Mammary epithelial cell (primary cell): ENCODE data around the gene NPIPB2.
"Not testable (repeated sequence)": the region's sequence is repeated elsewhere in the genome, so short reads cannot be mapped to it uniquely, and the experiment has no call there.

Experiments used
- EZH2 ChIP-seq: IDR thresholded peaks from 2 replicates; pipeline ENCODE4 v1.6.1; 2012; ENCODE audit warnings: low read length, inconsistent platforms, borderline replicate concordance
- TF ChIP-seq, protein P1 (sequence below), 2 donors: IDR thresholded peaks in 1 of 2; conservative IDR thresholded peaks in 1 of 2; 2 replicates each; pipeline ENCODE4 v1.5.1; 2011 to 2012; ENCODE audit warnings: inconsistent platforms in 2 of 2, low read length in 2 of 2, mild to moderate bottlenecking in 2 of 2, control low read depth in 1 of 2, low read depth in 1 of 2; ENCODE audit not compliant: insufficient read depth in 1 of 2; ENCODE audit errors: extremely low read depth in 1 of 2

DNA sequence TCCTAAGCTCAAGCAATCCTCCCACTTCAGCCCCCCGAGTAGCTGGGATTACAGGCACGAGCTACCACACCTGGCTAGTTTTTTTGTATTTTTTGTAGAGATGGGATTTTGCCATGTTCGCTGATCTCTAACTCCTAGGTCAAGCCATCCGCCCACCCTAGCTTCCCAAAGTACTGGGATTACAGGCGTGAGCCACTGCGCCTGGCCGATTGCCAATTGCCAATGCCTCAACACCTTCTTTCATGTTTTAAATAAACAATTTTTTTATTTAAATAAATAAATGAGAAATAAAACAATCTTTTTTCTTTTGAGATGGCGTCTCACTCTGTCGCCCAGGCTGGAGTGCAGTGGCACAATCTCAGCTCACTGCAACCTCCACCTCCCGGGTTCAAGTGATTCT, 17.8 kb downstream of the NPIPB2 start:
- TF ChIP-seq, protein P1, sequence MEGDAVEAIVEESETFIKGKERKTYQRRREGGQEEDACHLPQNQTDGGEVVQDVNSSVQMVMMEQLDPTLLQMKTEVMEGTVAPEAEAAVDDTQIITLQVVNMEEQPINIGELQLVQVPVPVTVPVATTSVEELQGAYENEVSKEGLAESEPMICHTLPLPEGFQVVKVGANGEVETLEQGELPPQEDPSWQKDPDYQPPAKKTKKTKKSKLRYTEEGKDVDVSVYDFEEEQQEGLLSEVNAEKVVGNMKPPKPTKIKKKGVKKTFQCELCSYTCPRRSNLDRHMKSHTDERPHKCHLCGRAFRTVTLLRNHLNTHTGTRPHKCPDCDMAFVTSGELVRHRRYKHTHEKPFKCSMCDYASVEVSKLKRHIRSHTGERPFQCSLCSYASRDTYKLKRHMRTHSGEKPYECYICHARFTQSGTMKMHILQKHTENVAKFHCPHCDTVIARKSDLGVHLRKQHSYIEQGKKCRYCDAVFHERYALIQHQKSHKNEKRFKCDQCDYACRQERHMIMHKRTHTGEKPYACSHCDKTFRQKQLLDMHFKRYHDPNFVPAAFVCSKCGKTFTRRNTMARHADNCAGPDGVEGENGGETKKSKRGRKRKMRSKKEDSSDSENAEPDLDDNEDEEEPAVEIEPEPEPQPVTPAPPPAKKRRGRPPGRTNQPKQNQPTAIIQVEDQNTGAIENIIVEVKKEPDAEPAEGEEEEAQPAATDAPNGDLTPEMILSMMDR (conservative IDR thresholded peaks at IDR 0.05 in 1 of 2, IDR thresholded peaks at IDR 0.05 in 1 of 2; ENCODE audit: extremely low read depth in 1 of 2, insufficient read depth in 1 of 2, low read depth in 1 of 2, low read length in 2 of 2) = not testable (repeated sequence)
- TF ChIP-seq EZH2 = not testable (repeated sequence)
